OCI-LY7 (cell line): ENCODE measurements around the gene FAM117A. TPM values are rescaled to one million over a fixed set of nuclear protein-coding genes. Genes with fewer than 3 reads are reported as not detected.

Experiments used
- BruUV-seq: library from RNA; stranded (reverse); fragments of 400-500 nt; replicated peaks from 2 replicates; lab custom pipeline; 2021; lab: Mats Ljungman, UMichigan
- CTCF ChIA-PET: fragments of 300-600 bp; sonication (Branson Sonifier 250); formaldehyde crosslinking; loops from one replicate; lab custom pipeline; 2022; ENCODE audit warnings: antibody characterized with exemption; ENCODE audit not compliant: unreplicated experiment; lab: Charles Lee
- POLR2A ChIA-PET: fragments of 300-600 bp; sonication (Branson Sonifier 250); formaldehyde crosslinking; loops from one replicate; lab custom pipeline; 2022; ENCODE audit warnings: antibody characterized with exemption; lab: Charles Lee
- DNase-seq: peaks from one replicate; pipeline ENCODE4 v3.0.0-alpha.2; 2015; ENCODE audit warnings: low spot score
- H2AFZ ChIP-seq: fragments of 200-600 bp; sonication (generic), shearing (Covaris generic); 2 replicates; pipeline ENCODE4 v1.6.1; 2014; ENCODE audit warnings: mild to moderate bottlenecking, antibody characterized with exemption, low read length, moderate library complexity
- H3K27ac ChIP-seq: fragments of 200-600 bp; sonication (generic); 2 replicates; pipeline ENCODE4 v1.5.1; 2014; ENCODE audit warnings: mixed run types, low read depth, mild to moderate bottlenecking, moderate library complexity, low read length, inconsistent platforms; ENCODE audit not compliant: poor library complexity, severe bottlenecking
- H3K36me3 ChIP-seq: fragments of 200-600 bp; sonication (generic); 2 replicates; pipeline ENCODE4 v1.6.1; 2014; ENCODE audit warnings: mild to moderate bottlenecking, antibody characterized with exemption, low read length, moderate library complexity, mixed read lengths; ENCODE audit not compliant: insufficient read depth
- H3K4me1 ChIP-seq: fragments of 200-600 bp; sonication (generic); 2 replicates; pipeline ENCODE4 v1.5.1; 2014; ENCODE audit warnings: mild to moderate bottlenecking, low read length; ENCODE audit not compliant: insufficient read depth, poor library complexity, severe bottlenecking
- H3K4me2 ChIP-seq: fragments of 200-600 bp; sonication (generic); 2 replicates; pipeline ENCODE4 v1.6.1; 2014; ENCODE audit warnings: mild to moderate bottlenecking, low read length
- H3K4me3 ChIP-seq: fragments of 200-600 bp; sonication (generic); 2 replicates; pipeline ENCODE4 v1.5.1; 2014; ENCODE audit warnings: mild to moderate bottlenecking, low read depth, low read length; ENCODE audit not compliant: poor library complexity, severe bottlenecking
- H3K79me2 ChIP-seq: fragments of 200-600 bp; sonication (generic); 2 replicates; pipeline ENCODE4 v1.6.1; 2016; ENCODE audit warnings: low read depth, mild to moderate bottlenecking, low read length, moderate library complexity, mixed read lengths; ENCODE audit not compliant: insufficient read depth
- H3K9me2 ChIP-seq: fragments of 200-600 bp; sonication (generic); 2 replicates; pipeline ENCODE4 v1.6.1; 2016; ENCODE audit warnings: mild to moderate bottlenecking, low read length, mixed read lengths; ENCODE audit not compliant: insufficient read depth
- H3K9me3 ChIP-seq: fragments of 200-600 bp; sonication (generic); 2 replicates; pipeline ENCODE4 v1.6.1; 2014; ENCODE audit warnings: mild to moderate bottlenecking, mixed run types, low read length, mixed read lengths
- H4K20me1 ChIP-seq: fragments of 200-600 bp; sonication (generic); 2 replicates; pipeline ENCODE4 v1.6.1; 2014; ENCODE audit warnings: mild to moderate bottlenecking, antibody characterized with exemption, low read length, moderate library complexity, mixed read lengths; ENCODE audit not compliant: insufficient read depth
- EZH2phosphoT487 ChIP-seq: fragments of 200-600 bp; sonication (generic); IDR thresholded peaks from 2 replicates; pipeline ENCODE4 v1.6.1; 2018; ENCODE audit warnings: low read depth, borderline replicate concordance, mild to moderate bottlenecking, mixed run types, antibody characterized with exemption, low read length, moderate library complexity, mixed read lengths
- intact Hi-C: fragments of 100-400 bp; cut with micrococcal nuclease; formaldehyde crosslinking; loops from one replicate; pipeline ENCODE4 v1.10.0; 2022; ENCODE audit not compliant: unreplicated experiment
- total RNA-seq, 2 experiments: library from RNA; depleted of rRNA in 1 of 2; stranded (reverse); fragments of >200 nt in 1 of 2; shearing (Covaris generic) in 1 of 2; gene quantifications; 2 replicates each; pipeline ENCODE4 v1.2.3, GENCODE V29; 2014 to 2022
- TF ChIP-seq, protein P1 (sequence below): fragments of 200-600 bp; sonication (generic); conservative IDR thresholded peaks from 2 replicates; pipeline ENCODE4 v1.5.1; 2014; ENCODE audit warnings: mild to moderate bottlenecking, antibody characterized with exemption, low read length, moderate library complexity, mixed read lengths

Gene FAM117A
- total RNA-seq, 2 experiments from 2014 or later: 40.4 to 44.3 TPM

- ChIA-PET POLR2A (interaction anchor here (0.7 to 9.3 kb wide), 4 partner anchors 9 to 40 kb away, joined by 3 to 124 read pairs (median 4); no protein-coding TSS in a partner anchor), CTCF (interaction anchor here (0.5 kb wide), 1 partner anchor 61 kb away, joined by 4 read pairs; no protein-coding TSS in a partner anchor)
- peaks cover 96% of the 10 kb centered on the region for H3K79me2 ChIP-seq
- no peak for TF ChIP-seq EZH2phosphoT487
- TF ChIP-seq, protein P1, sequence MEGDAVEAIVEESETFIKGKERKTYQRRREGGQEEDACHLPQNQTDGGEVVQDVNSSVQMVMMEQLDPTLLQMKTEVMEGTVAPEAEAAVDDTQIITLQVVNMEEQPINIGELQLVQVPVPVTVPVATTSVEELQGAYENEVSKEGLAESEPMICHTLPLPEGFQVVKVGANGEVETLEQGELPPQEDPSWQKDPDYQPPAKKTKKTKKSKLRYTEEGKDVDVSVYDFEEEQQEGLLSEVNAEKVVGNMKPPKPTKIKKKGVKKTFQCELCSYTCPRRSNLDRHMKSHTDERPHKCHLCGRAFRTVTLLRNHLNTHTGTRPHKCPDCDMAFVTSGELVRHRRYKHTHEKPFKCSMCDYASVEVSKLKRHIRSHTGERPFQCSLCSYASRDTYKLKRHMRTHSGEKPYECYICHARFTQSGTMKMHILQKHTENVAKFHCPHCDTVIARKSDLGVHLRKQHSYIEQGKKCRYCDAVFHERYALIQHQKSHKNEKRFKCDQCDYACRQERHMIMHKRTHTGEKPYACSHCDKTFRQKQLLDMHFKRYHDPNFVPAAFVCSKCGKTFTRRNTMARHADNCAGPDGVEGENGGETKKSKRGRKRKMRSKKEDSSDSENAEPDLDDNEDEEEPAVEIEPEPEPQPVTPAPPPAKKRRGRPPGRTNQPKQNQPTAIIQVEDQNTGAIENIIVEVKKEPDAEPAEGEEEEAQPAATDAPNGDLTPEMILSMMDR: no peak
- peaks cover 79% of the 10 kb centered on the region for H3K4me1 ChIP-seq
- peaks cover 8% of the 10 kb centered on the region; the same call in 1 of the 2 replicates for H4K20me1 ChIP-seq
- intact Hi-C loops: no loop called here
- no peak for DNase-seq
- no peak overlapping the region for H2AFZ ChIP-seq
- H3K27ac ChIP-seq: no peak overlapping the region
- no TSS peak for BruUV-seq
- H3K9me2 ChIP-seq: no peaks in the 10 kb centered on the region
- H3K4me2 ChIP-seq: no peak overlapping the region
- H3K9me3 ChIP-seq: no peaks in the 10 kb centered on the region
- no peak overlapping the region for H3K4me3 ChIP-seq
- H3K36me3 ChIP-seq: peaks cover 54% of the 10 kb centered on the region
Measured at GRCh38 chr17:49757151-49757777, 6.7 kb downstream of the FAM117A start.

- Histone ChIP-seq H3K4me1 (peaks cover 76% of the 10 kb centered on the region), H3K9me3 (no peaks in the 10 kb centered on the region), H3K36me3 (peaks cover 55% of the 10 kb centered on the region), H3K27ac (peak overlapping the region; percentile 52), H3K4me2 (peak overlapping the region; percentile 46), H3K9me2 (no peaks in the 10 kb centered on the region), H3K79me2 (peaks cover 96% of the 10 kb centered on the region), H2AFZ (no peak overlapping the region), H4K20me1 (peaks cover under 1% of the 10 kb centered on the region; the same call in 1 of the 2 replicates), H3K4me3 (no peak overlapping the region)
- intact Hi-C loops: no loop called here
- no peak for DNase-seq
- ChIA-PET CTCF (interaction anchor here (0.5 kb wide), 1 partner anchor 61 kb away, joined by 4 read pairs; no protein-coding TSS in a partner anchor), POLR2A (interaction anchor here (0.7 to 9.3 kb wide), 5 partner anchors 8 to 41 kb away, joined by 3 to 124 read pairs (median 4); no protein-coding TSS in a partner anchor)
- TF ChIP-seq EZH2phosphoT487: no peak
- TF ChIP-seq, protein P1: no peak
- BruUV-seq: no TSS peak
Measured at GRCh38 chr17:49756323-49757150, 7.4 kb downstream of the FAM117A start.
